ENCODE results near the gene ACSF2. TPM values are rescaled to one million over a fixed set of nuclear protein-coding genes. Genes with fewer than 3 reads are reported as not detected.

The ACSF2 gene
- total RNA-seq, 1 experiment from 2014 or later: 12.2 TPM

GRCh38 chr17:50469208-50469605 lies 43.2 kb downstream of the ACSF2 start:
- H2AFZ ChIP-seq (ENCODE audit: low read length): no peak overlapping the region
- no peak overlapping the region for H3K23ac ChIP-seq (ENCODE audit: insufficient read length, low read depth, low read length)
- H2BK5ac ChIP-seq (ENCODE audit: insufficient read length, low read length): no peak overlapping the region
- no CpG with 5 or more reads among the region's 37 CpGs for WGBS (ENCODE audit: extremely low coverage, insufficient read length, low lambda C conversion rate)
- Mint-ChIP-seq H3K4me3 (peak overlapping the region; percentile 4 to 71; a peak in 2 of 5 replicates), H3K27me3 (ENCODE audit: low read depth) (peaks cover 41% of the 10 kb centered on the region), H3K27ac (no peak overlapping the region), H3K9me3 (no peaks in the 10 kb centered on the region), H3K36me3 (ENCODE audit: insufficient read depth in 1 of 3, low read depth in 3 of 3) (peaks cover 0 to 4% (median 2%) of the 10 kb centered on the region in 3 experiments; a peak in 5 of 7 replicates), H3K4me1 (peaks cover 16 to 28% of the 10 kb centered on the region in 2 experiments)
- H3K23me2 ChIP-seq (ENCODE audit: insufficient read length, low read depth, low read length, poor library complexity, severe bottlenecking): peaks cover 2% of the 10 kb centered on the region
- H3K27ac ChIP-seq (ENCODE audit: insufficient read length, low read depth, low read length): no peak overlapping the region
- H2AK5ac ChIP-seq (ENCODE audit: insufficient read length, low read length): no peak overlapping the region
- H3K79me1 ChIP-seq (ENCODE audit: insufficient read depth, low read depth, low read length, poor library complexity, severe bottlenecking): no peaks in the 10 kb centered on the region
- no peaks in the 10 kb centered on the region for H3K79me2 ChIP-seq (ENCODE audit: insufficient read depth, low read length)
- H3K27me3 ChIP-seq (ENCODE audit: insufficient read depth, low read length): peaks cover 12% of the 10 kb centered on the region; the same call in 1 of the 2 replicates
- H3T11ph ChIP-seq (ENCODE audit: low read length): no peak overlapping the region
- no peak for DNase-seq
- H3K4ac ChIP-seq (ENCODE audit: low read depth, low read length): no peak overlapping the region
- no peak overlapping the region for H3K56ac ChIP-seq (ENCODE audit: insufficient read length, low read depth, low read length)
- no peak overlapping the region for H3K9ac ChIP-seq (ENCODE audit: extremely low read depth, insufficient read length, low read length)
- H3K9me3 ChIP-seq (ENCODE audit: control insufficient read depth, low read depth, low read length): no peaks in the 10 kb centered on the region
- H4K91ac ChIP-seq (ENCODE audit: insufficient read length, low read depth, low read length): no peak overlapping the region
- no peak overlapping the region for H4K8ac ChIP-seq (replicated peaks; ENCODE audit: insufficient read length, low read depth, low read length)
- H3K14ac ChIP-seq (ENCODE audit: insufficient read depth, low read length): no peak overlapping the region
- peak overlapping the region; percentile 56 for H3K4me2 ChIP-seq (ENCODE audit: insufficient read depth, insufficient read length, low read length)
- no peak for TF ChIP-seq CTCF (conservative IDR thresholded peaks at IDR 0.05)
- H2BK12ac ChIP-seq (ENCODE audit: insufficient read length, low read depth, low read length): no peak overlapping the region
- H2BK15ac ChIP-seq (ENCODE audit: low read depth, low read length): no peak overlapping the region
- H2BK20ac ChIP-seq (ENCODE audit: low read depth, low read length, poor library complexity, severe bottlenecking): no peak overlapping the region
- H4K5ac ChIP-seq (ENCODE audit: insufficient read length, low read depth, low read length): no peak overlapping the region
- H2BK120ac ChIP-seq (ENCODE audit: low read depth, low read length, poor library complexity, severe bottlenecking): no peak overlapping the region
- H4K20me1 ChIP-seq (ENCODE audit: control insufficient read depth, insufficient read depth, insufficient read length): no peaks in the 10 kb centered on the region
- H3K4me1 ChIP-seq (ENCODE audit: insufficient read depth, low read length): peaks cover 3% of the 10 kb centered on the region; the same call in 1 of the 2 replicates
- H3K18ac ChIP-seq (ENCODE audit: insufficient read length, low read depth, low read length): no peak overlapping the region
